ENCODE data around the gene CCL27. TPM values are rescaled to one million over a fixed set of nuclear protein-coding genes. Genes with fewer than 3 reads are reported as not detected.

Gene CCL27
- total RNA-seq, 1 experiment from 2014 or later, result not detected

DNA sequence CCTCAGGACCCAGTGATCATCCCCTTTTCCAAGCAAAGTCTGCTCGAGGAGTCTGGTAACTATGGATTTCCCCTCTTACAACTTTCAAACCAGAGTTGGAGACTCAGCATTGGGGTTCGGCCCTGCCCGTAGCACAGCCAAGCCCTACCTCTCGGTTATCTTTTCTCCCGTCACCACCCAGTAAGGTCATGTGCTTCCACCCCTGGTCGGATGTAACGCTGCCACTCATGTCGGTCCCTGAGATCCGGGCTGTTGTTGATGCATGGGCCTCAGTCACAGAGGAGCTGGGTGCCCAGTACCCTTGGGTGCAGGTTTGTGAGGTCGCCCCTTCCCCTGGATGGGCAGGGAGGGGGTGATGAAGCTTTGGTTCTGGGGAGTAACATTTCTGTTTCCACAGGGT lies 14.8 kb downstream of the CCL27 start:
- POLR2A ChIA-PET, result interaction anchor here (0.5 to 3.5 kb wide), 7 partner anchors 9 to 97 kb away, joined by 3 to 48 read pairs (median 7); partner anchors contain the start of genes CCL27, DCTN3 and SIGMAR1
- Mint-ChIP-seq H3K27ac (ENCODE audit: low read depth, unreplicated experiment) (peak overlapping the region; percentile 65), H3K9me3 (ENCODE audit: unreplicated experiment) (no peaks in the 10 kb centered on the region), H3K4me1 (ENCODE audit: insufficient read depth, unreplicated experiment) (peaks cover 31% of the 10 kb centered on the region), H3K4me3 (ENCODE audit: unreplicated experiment) (peak overlapping the region; percentile 84), H3K27me3 (ENCODE audit: insufficient read depth, unreplicated experiment) (no peaks in the 10 kb centered on the region), H3K36me3 (ENCODE audit: insufficient read depth, unreplicated experiment) (peaks cover 16% of the 10 kb centered on the region)
- BruUV-seq (replicated peaks), result no TSS peak
- no peak for DNase-seq (ENCODE audit: unreplicated experiment)
- intact Hi-C loops (cut with micrococcal nuclease), result loop anchor here (2.0 to 5.0 kb wide), 2 partner anchors 17 to 55 kb away; no protein-coding TSS in a partner anchor
- CTCF ChIA-PET, result interaction anchor here (0.8 to 7.9 kb wide), 10 partner anchors 12 to 212 kb away, joined by 3 to 83 read pairs (median 5); partner anchors contain the start of genes CCL27, DCTN3 and SIGMAR1
- TF ChIP-seq CTCF (IDR thresholded peaks at IDR 0.05; ENCODE audit: unreplicated experiment), result no peak

- no peaks in the 10 kb centered on the region for H3K9me3 Mint-ChIP-seq (ENCODE audit: unreplicated experiment)
- peak overlapping the region; percentile 65 for H3K27ac Mint-ChIP-seq (ENCODE audit: low read depth, unreplicated experiment)
- H3K4me1 Mint-ChIP-seq (ENCODE audit: insufficient read depth, unreplicated experiment), result peaks cover 25% of the 10 kb centered on the region
- no peak for TF ChIP-seq CTCF (IDR thresholded peaks at IDR 0.05; ENCODE audit: unreplicated experiment)
- CTCF ChIA-PET, result interaction anchor here (0.6 to 7.9 kb wide), 15 partner anchors 11 to 1956 kb away, joined by 3 to 83 read pairs (median 3); partner anchors contain the start of genes CCL27, DCTN3 and SIGMAR1
- BruUV-seq (replicated peaks), result no TSS peak
- POLR2A ChIA-PET, result interaction anchor here (0.8 to 3.5 kb wide), 11 partner anchors 10 to 641 kb away, joined by 3 to 48 read pairs (median 6); partner anchors contain the start of genes CCL27, DCTN3 and SIGMAR1
- H3K4me3 Mint-ChIP-seq (ENCODE audit: unreplicated experiment), result peak overlapping the region; percentile 84
- no peak for DNase-seq (ENCODE audit: unreplicated experiment)
- H3K36me3 Mint-ChIP-seq (ENCODE audit: insufficient read depth, unreplicated experiment), result peaks cover 16% of the 10 kb centered on the region
- H3K27me3 Mint-ChIP-seq (ENCODE audit: insufficient read depth, unreplicated experiment), result no peaks in the 10 kb centered on the region
- intact Hi-C loops (cut with micrococcal nuclease), result loop anchor here (2.0 to 5.0 kb wide), 2 partner anchors 18 to 55 kb away; no protein-coding TSS in a partner anchor
Observed at GRCh38 chr9:34647084-34647403, 15.4 kb downstream of the CCL27 start.

DNA sequence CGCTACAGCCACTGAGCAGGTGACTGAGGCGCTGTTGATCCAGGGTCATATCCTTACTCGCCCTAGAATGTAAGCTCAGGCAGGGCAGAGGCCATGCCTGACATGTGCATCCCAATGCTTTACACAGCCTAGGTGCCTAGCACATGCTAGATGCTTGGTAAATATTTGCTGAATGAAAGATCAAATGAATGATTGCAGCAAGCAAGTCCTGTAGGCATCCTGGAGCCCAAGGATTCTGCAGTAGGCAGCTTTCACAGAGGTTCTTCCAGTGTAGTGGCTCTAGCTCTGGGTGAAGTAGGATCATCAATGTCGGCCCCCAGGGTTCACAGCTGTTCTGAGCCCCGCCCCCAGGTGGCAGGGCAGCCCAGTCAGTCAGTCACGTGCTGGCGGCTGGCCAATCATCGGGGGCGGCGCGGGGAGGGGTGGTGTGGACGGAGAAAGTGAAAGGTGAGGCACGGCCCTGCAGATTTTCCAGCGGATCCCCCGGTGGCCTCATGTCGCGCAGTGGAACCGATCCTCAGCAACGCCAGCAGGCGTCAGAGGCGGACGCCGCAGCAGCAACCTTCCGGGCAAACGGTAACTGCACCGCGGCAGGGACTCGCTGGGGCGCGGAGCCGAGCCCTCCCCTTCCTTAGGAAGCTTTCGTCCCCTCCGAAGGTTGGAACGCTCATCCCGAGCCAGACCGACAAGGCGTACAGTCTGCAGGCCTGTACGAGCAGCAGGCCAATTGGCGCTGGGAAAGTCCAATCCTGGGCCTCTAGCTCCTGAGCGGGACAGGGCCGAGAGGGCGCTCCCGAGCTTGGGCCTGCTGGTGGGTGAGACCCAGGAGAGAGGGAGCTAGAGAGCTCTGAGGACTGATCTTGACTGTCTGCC lies 16.0 kb downstream of the CCL27 start, which contains the start of gene GALT:
GALT (plus strand) TSS at position 465 of the 873 bp plus-strand sequence; CDS start at position 495, 30 bp downstream.
- H3K9me3 Mint-ChIP-seq (ENCODE audit: unreplicated experiment), result no peaks in the 10 kb centered on the region
- peak within 1 kb of the TSS; percentile 65 for H3K27ac Mint-ChIP-seq (ENCODE audit: low read depth, unreplicated experiment)
- H3K4me1 Mint-ChIP-seq (ENCODE audit: insufficient read depth, unreplicated experiment), result peaks cover 21% of the 10 kb centered on the region
- TF ChIP-seq CTCF (IDR thresholded peaks at IDR 0.05; ENCODE audit: unreplicated experiment), result peak; percentile 17
- peak; percentile 92 for DNase-seq (ENCODE audit: unreplicated experiment)
- BruUV-seq (replicated peaks), result TSS peak; percentile 49
- intact Hi-C loops (cut with micrococcal nuclease), result loop anchor here (2.0 to 5.0 kb wide), 2 partner anchors 18 to 56 kb away; no protein-coding TSS in a partner anchor
- ChIA-PET CTCF (interaction anchor here (0.6 to 7.9 kb wide), 15 partner anchors 10 to 1957 kb away, joined by 3 to 83 read pairs (median 4); partner anchors contain the start of genes CCL27, DCTN3 and SIGMAR1), POLR2A (interaction anchor here (0.6 to 3.5 kb wide), 16 partner anchors 9 to 642 kb away, joined by 3 to 48 read pairs (median 4); partner anchors contain the start of genes CCL27, DCTN3 and SIGMAR1)
- H3K4me3 Mint-ChIP-seq (ENCODE audit: unreplicated experiment), result peak within 1 kb of the TSS; percentile 84
- no peaks in the 10 kb centered on the region for H3K27me3 Mint-ChIP-seq (ENCODE audit: insufficient read depth, unreplicated experiment)
- peaks cover 16% of the 10 kb centered on the region for H3K36me3 Mint-ChIP-seq (ENCODE audit: insufficient read depth, unreplicated experiment)
